ENCODE results near the gene CNPY1.

Gene CNPY1

DNA sequence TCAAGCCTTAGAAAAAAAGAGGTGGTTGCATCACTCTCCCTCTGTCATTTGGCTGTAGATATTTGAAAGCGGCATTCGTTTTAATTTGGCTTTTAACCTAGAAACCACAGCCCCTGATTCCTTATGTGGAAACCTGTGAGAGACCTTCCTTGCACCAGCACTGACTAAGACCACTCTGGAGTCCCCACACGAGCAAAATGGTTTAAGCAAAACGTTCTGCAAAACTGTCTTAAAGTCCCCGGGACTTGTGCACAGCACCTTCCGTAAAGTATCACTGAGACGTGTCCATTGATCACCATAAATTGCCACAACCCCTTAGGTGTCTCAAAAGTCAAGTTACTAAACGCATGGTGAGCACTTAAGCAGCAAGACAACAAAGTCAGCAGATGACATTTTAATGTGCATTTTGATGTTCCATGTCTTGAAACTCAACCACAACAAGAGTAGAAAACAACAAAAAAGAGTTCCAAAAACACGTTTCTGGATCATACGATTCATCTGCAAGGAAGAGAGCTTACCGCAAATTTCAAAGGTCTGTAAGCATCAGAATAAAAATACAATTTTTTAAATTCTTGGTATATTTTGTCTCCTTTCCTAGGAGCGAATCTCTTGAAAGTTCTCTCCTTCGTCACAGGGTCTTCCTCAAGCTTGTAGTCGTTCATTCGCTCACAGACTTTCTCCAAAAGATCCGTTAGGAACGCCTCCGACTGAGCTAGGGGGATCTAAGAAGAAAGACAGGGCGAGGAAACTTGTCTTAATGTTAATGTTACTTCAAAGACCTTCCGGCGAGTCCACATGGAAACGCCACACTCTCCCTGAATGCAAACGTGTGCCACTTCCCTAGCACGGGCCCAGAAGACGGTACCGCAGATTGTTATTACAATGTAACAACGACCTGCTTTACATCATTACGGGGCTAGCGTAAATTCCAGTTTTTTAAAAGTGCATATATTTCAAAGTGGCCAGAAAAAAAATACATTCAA, 37.7 kb downstream of the CNPY1 start:
- H3K4me3 ChIP-seq (ENCODE audit: low read depth, low read length): no peak overlapping the region
- TF ChIP-seq, protein P1, sequence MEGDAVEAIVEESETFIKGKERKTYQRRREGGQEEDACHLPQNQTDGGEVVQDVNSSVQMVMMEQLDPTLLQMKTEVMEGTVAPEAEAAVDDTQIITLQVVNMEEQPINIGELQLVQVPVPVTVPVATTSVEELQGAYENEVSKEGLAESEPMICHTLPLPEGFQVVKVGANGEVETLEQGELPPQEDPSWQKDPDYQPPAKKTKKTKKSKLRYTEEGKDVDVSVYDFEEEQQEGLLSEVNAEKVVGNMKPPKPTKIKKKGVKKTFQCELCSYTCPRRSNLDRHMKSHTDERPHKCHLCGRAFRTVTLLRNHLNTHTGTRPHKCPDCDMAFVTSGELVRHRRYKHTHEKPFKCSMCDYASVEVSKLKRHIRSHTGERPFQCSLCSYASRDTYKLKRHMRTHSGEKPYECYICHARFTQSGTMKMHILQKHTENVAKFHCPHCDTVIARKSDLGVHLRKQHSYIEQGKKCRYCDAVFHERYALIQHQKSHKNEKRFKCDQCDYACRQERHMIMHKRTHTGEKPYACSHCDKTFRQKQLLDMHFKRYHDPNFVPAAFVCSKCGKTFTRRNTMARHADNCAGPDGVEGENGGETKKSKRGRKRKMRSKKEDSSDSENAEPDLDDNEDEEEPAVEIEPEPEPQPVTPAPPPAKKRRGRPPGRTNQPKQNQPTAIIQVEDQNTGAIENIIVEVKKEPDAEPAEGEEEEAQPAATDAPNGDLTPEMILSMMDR (IDR thresholded peaks at IDR 0.05; ENCODE audit: borderline replicate concordance, insufficient read depth, low read depth, low read length): no peak

DNA sequence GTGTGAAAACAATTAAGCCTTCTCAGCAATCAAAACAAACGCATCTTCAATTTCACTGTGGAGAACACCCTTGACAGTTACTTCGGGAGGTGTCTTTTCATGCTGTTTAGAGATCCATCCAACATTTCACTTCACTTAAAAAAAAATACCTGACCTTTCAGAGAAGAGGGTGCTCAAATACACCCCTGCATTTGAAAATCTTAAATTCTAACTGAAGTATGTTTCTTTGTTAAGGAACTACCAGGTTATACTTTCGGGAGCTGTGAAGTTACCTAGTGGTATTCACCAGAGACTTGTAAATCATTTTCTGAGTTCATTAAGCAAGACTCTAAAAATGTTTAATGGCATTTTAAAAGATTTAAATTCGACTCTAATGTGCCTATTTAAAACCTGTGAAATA, 38.8 kb downstream of the CNPY1 start:
- no peak overlapping the region for H3K4me3 ChIP-seq (ENCODE audit: low read depth, low read length)
- TF ChIP-seq, protein P1 (IDR thresholded peaks at IDR 0.05; ENCODE audit: borderline replicate concordance, insufficient read depth, low read depth, low read length): no peak

DNA sequence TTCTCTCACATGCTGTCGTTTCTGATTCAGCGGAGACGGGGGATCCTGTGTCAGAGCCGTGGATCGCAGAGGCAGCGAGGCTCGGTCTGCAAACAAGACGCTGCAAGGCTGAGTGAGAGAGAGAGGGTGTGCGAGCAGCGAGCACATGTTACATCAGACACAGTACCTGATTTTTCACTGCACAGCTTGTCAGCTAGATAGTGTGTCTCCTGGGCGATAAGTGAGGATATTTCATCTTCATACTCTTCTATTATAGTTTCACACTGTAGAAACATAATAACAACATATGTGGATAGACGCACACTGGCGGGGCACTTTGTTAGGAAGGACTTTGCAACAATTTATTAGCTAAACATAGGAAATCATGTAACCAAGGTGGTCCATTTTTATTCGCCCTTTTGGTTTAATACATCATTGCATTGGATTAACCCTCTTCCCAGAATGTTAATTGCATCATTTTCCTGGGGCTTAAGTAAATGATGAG, 39.5 kb downstream of the CNPY1 start:
- no peak overlapping the region for H3K4me3 ChIP-seq (ENCODE audit: low read depth, low read length)
- TF ChIP-seq, protein P1 (IDR thresholded peaks at IDR 0.05; ENCODE audit: borderline replicate concordance, insufficient read depth, low read depth, low read length): no peak

DNA sequence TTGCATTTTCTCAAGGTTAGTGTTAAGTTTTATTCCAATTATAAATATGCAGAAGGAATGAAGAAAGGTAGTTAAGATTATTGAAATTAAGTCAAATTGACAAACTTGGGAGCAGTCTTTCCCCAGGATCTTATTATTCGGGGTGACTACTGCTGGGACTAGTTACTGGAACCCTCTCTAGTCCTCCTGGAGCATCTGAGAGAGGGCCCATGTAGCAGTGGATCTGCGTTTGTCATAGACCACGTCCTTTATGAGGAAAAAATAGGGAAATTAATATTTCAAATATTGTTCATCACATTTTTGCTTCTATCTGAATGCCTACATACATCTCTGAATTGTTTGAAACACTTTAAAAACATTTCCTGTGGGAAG, 41.0 kb downstream of the CNPY1 start:
- no peak overlapping the region for H3K4me3 ChIP-seq (ENCODE audit: low read depth, low read length)
- TF ChIP-seq, protein P1 (IDR thresholded peaks at IDR 0.05; ENCODE audit: borderline replicate concordance, insufficient read depth, low read depth, low read length): no peak

DNA sequence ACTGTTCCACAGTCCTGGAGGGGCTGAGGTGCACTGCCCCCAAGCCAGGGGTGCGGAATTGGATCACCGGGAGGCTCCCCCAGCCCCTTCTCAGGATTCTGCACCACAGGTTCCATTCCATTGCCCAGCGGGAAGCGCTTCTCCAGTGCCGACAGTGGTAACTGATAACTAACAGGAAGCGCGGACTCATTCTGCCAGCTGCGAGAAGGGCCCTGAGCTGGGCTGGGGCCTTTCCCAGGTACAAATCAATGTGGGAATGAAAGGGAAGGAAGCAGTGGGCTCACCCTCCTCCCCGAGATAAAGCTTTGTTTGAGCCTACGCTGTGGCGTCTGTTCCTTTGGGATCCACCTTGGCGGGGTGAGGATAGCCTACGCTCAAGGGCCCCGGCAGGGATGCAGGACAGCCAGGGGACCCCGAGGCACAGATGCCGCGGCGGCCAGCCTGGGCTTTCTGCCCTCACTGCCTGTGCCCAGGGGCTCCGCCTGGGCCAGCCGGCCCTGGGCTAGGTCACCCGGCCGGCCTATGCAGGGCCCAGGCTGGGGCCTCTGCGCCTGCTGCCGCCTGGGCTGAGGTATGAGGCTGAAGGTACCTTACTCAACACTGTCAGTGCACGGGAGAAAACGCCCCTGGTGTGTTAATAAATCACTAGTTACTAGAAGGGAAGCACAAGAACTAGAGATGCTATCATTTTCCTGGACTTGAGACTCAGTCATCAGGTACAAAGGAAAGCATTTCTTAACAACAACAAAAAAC, 49.0 kb downstream of the CNPY1 start:
- TF ChIP-seq, protein P1 (IDR thresholded peaks at IDR 0.05; ENCODE audit: borderline replicate concordance, insufficient read depth, low read depth, low read length): no peak

DNA sequence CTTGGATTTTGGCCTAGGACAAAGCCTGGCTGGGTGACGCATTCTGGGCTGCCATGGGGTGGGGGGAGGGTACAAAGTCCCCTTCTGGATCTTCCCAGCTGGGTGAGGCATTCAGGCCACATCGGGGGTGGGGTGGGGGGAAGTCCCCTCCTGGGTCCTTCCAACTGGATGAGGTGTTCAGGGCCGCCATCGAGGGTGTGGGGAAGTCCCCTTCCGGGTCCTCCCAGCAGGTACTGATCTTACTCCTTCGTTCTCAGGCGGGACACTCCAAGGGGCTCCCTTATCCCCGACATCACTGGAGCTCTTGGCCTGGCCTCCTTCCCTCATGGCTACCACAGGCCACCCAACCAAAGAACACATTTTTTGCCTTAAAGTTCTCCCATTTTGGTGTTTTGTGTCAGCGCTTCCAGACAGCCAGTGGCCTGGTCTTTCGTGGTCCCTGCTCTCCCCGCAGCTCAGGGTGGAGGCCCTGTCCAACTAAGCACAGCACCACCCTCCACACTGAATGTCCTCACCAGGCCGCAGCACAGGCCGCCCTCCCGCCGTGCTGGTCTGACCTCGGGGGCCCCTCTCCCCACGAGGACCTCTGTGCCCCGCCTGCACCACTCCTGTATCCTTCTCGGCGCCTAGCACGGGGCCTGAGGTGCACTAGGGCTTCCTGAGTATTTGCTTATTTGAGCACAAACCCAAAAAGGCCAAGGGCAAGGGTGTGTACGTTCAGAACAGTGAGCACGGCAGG, 49.9 kb downstream of the CNPY1 start:
- TF ChIP-seq, protein P1 (IDR thresholded peaks at IDR 0.05; ENCODE audit: borderline replicate concordance, insufficient read depth, low read depth, low read length): no peak

More for the DNA sequence above, 49.0 kb downstream of the CNPY1 start:
- no peak overlapping the region for H3K4me3 ChIP-seq (ENCODE audit: low read depth, low read length)

More for the DNA sequence above, 49.9 kb downstream of the CNPY1 start:
- H3K4me3 ChIP-seq (ENCODE audit: low read depth, low read length): no peak overlapping the region
